ENCODE results near the gene STK32C.

DNA sequence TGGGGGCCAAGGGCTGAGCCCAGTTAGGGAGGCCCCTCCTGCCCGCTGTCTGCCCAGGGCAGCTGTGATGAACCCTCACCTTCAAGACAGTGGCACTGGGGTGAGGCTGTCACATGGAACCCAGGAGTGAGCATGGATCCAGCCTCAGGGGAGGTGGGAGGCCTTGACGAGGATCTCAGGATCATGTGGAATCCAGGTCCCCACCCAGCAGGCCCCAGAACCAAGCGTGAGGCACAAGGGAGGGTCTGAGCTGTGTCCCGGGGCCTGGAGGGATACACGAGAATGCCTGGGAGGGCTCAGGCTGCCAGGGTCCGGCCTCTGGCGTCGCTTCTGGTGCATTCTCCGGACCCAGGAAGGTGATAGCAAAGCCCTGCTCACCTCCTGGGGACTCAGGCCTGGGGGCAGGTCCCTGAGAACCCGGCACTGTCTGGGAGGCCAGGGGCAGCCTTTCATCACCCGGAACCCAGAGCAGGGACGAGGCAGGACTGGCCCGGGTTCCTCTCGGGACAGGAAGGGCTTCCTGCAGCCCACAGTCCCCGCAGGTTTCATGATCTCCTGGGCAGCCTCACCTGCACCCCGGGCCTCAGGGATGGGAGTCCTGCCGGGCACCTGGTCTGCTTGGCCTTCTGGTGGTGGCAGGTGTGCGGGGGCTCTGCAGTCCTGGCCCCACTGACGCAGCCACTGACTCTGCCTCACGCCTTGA, 103.5 kb downstream of the STK32C start:
- TF ChIP-seq GLIS3 (CRISPR knock-in tag; IDR thresholded peaks at IDR 0.05) (no peak), SNAI2 (CRISPR knock-in tag; IDR thresholded peaks at IDR 0.05) (no peak), ZNF70 (CRISPR knock-in tag; IDR thresholded peaks at IDR 0.05) (no peak)

All from SK-N-SH treated with all-trans-retinoic acid at 6 μM for 48 hours (cell line).